Activated T-cell treated with anti-CD3 and anti-CD28 coated beads for 4 hours (primary cell): ENCODE data around the gene HAPSTR1.
"Not testable (repeated sequence)": the region's sequence is repeated elsewhere in the genome, so short reads cannot be mapped to it uniquely, and the experiment has no call there.

Experiments used
- DNase-seq: peaks from one replicate; pipeline ENCODE4 v3.0.0-alpha.2; 2020

The HAPSTR1 gene, protein sequence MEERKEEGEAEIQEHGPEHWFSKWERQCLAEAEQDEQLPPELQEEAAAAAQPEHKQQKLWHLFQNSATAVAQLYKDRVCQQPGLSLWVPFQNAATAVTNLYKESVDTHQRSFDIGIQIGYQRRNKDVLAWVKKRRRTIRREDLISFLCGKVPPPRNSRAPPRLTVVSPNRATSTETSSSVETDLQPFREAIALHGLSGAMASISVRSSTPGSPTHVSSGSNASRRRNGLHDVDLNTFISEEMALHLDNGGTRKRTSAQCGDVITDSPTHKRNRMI

DNA sequence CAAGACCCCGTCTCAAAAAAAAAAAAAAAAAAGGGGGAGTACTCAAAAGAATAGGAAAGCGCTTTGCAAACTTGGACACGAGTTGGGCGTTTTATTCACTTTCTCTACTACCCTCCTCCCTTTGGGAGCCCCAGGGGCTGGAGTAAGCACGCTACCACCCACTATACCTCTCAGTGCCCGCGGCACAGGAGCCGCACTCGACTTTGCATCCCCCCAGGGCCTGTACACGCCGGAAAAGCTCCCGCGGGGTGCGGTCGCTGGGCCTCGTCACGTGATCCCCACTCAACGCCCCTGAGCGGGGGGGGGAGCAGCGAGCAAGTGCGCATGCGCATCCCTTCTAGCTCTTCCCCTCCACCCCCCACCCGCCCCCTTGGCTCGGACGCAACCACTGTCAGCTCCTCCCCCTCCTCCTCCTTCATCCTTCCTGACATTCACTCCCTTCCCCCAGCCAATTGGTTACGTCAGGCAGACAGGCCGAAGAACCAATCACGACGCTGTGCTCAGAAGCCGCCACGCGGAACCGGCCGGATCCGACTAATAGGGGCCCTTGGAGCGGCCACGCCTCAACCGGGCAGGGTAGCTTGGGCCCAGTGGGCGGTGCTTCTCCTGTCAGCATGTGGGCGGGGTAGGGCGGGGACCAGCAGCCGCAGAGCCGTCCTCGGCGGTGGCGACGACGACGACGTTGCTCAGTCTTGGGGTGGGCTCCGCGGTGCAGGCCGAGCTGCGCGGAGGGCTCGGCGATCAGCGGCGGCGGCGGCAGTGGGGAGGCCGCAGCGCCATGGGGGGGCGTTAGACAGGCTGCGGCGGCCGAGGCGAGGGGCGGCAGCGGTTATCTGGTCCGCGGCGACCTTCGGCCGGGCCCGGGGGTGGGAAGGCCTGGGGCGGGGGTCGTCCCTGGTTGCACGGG is at the start of gene HAPSTR1:
HAPSTR1 (plus strand) TSS at position 685 of the 907 bp plus-strand sequence. CDS start 401 bp downstream, outside the sequence.
- DNase-seq, result peak; percentile 98

DNA sequence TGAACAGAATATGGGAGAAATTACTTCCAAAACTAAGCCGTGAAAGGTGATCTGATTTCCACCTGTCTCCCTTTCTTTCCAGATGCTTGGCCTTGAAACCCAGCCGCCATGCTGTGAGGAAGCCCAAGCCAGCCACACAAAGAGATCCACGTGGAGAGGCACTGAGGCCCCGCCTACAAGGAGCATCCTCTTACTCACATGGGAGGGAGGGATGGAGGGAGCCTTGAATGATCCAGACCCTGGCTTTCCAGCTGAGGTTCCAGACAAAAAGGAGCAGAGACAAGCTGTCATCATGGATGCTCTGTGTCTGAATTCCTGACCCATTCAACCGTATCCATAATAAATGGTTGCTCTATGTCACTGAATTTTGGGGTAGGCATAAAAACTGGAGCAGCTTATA is 48.9 kb upstream of the HAPSTR1 start:
- DNase-seq, result no peak

DNA sequence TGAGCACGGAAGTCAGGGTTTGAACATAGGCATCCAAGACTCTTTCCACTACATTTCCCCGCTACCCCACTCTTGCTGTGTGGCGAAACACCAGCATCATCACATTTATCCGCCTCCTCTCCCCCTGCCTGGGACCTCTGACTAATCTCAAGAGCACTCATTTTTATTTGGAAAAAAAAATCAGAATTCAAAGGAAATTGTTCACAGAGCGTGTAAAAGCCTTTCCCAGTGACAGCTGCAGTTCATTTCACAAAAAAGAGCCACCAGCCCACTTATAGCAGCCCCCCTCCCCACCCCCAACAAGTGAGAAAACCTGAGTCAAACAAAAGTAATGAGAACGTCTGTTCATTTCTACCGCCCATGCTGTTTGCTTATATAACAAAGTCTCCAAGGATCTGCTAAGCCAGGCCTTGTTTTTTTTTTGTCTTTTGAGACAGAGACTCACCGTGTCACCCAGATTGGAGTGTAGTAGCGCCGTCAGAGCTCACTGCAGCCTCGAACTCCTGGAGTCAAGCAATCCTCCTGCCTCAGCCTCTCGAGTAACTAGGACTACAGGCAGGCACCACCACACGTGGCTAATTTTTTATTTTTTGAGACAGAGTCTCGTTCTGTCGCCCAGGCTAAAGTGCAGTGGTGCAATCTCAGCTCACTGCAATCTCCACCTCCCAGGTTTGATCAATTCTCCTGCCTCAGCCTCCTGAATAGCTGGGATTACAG is 48.3 kb upstream of the HAPSTR1 start:
- no peak for DNase-seq

DNA sequence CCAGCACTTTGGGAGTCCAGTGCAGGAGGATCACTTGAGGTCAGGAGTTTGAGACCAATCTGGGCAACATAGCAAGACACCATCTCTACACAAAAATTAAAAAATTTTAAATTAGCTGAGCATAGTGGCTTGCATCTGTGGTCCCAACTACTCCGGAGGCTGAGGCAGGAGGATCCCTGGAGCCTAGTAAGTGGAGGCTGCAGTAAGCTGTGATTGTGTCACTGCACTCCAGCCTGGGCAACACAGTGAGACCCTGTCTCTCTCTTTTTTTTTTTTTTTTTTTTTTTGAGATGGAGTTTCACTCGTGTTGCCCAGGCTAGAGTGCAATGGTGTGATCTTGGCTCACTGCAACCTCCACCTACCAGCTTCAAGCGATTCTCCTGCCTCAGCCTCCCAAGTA is 45.9 kb upstream of the HAPSTR1 start:
- DNase-seq, result not testable (repeated sequence)

DNA sequence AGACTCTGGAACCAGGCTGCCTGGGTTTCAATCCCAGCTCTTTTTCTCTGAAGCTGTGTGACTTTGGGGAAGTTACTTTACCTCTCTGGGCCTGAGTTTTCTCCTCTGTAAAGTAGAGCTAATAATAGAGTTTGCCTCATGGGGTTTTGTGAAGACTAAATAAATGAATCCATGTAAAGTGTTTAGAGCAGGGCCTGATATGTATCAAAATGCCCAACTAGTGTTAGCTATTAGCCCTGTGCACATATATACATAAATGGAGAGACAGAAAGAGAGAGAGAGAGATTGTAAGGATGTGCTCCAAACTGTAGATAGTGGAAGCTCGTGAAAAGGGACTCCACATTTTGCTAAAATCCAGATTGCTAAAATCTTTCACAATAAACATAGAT is 44.8 kb upstream of the HAPSTR1 start:
- no peak for DNase-seq

DNA sequence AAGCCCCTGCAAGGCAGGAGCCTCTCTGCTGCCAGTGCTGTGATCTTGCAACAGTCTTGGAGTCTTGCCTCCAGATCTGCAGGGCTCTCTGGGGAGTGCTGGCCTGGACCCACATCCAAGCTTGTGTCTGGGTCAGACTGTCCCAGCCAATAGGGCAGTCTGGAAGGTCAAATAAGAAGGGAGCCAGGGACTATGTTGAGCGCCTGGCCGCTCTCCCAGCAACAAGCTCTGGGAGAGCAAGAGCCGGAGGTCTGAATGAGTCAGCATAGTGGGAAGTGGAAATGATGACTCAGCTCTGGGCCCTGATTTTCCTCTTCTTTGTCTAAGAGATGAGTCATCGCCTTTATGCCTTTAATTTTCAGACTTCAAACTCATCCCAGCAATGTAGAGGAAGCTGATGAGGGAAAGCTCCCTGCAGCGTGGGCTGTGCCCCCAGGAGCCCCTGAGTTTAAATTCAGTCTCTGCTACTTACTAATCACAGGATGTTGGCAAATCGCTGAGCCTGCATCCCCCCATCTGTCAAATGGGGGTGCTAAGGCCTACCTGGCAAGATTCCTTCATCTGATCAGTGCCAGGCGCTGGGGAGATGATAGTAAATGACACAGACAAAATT is 43.6 kb upstream of the HAPSTR1 start:
- peak; percentile 53 for DNase-seq

DNA sequence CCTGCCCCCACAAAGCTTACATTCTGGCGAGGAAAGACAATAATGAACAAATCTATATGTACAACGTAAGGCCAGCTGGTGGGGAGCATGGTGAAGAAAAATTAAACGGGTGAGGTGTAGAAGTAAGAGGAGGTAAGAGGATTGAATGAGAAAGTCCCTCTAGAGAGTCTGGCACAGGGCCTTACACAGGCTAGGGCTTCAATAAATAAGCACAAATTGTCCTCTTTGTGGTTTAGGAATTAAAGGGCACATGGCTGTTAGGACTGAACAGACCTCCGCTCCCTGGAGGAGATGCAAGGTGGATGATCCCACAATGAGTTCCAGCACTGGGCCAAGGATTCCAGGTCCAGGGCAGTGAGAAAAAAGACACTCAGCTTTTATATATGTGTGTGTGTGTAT is 43.1 kb upstream of the HAPSTR1 start:
- DNase-seq, result no peak

DNA sequence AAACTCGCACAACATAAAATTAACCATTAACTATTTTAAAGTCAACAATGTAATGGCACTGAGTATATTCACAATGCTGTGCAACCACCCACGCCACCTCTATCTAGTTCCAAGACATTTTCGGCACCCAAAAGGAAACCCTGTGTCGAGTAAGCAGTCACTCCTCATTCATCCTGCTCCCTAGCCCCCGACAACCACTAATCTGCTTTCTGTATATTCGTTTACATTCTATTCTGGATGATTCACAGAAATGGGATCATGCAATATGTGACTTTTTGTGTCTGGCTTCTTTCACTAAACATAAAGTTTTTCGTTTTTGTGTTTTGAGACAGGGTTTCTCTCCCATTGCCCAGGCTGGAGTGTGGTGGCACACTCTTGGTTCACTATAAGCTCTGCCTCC is 42.2 kb upstream of the HAPSTR1 start:
- no peak for DNase-seq

DNA sequence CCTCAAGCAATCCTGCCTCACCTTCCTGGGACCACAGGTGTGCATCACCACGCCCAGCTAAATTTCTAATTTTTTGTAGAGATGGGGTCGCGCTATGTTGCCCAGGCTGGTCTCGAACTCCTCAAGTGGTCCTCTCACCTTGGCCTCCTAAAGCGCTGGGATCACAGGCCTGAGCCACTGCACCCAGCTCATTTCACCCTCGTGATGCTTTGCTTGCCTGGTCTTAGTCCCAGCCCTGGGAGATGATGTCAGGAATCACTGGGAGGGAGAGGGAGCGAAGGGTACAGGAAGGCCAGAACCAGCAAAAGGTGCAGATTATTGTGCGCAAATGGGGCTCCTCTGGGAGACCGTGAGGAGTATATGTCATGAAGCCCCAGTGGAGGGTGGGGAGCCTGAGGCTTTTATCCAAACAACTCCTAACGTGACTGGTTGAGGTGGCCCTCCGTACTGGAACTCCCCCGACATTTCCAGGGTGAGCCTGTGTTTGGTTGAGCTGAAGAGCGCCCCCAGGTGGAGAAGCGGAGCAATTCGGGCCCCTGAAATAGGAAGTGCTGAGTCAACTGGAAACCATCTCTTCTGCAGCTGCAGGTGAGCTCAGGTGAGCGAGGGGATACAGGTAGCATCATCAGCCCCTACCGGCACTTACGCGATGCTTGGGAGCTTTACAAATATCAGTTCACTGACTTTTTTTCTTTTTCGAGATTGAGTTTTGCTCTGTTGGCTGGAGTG is 41.2 kb upstream of the HAPSTR1 start:
- DNase-seq, result no peak

DNA sequence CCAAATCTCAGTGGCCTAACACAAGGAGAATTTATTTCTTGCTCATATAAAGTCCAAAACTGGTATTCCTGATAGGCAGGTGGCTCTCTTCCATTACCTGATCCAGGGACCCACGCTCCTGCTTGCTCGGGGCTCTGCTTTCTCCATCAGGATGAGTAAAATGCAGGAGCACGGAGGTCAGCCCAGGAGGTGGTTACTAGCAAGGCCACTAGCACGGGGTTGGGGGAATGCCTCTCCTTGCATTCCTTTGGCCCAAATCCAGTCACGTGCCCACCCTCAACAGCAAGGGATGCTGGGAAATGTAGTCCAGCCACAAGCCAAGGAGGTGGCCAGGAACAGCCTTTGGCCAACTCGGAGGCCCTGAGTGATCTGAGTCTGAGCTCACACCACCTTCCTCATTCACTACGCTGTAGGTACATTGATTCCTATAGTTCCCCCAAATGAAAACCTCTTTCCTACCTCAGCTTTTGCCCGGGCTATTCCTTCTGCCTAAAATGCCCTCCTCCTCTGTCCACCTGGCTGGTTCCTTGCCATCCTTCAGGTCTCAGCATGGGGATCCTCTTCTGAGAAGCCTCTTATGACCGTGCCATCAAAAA is 38.3 kb upstream of the HAPSTR1 start:
- DNase-seq, result no peak

DNA sequence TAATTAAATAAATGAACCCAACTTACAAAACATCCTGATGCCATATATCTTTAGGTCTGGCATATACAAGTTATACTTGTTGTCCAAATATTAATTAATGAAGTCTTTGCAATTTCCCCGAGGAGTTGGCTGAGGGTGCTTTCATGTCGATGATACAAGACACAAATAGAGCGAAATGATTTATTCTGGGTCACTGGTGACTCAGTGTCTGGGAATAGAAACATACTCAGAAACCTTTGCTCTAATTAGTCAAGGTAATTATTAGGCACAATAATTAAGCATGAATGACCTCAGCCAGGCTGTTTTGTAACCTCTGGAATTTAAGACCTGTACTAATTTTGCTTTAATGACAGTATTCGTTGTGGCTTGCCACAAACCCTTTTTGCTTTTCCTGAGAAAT is 37.0 kb upstream of the HAPSTR1 start:
- DNase-seq, result no peak

DNA sequence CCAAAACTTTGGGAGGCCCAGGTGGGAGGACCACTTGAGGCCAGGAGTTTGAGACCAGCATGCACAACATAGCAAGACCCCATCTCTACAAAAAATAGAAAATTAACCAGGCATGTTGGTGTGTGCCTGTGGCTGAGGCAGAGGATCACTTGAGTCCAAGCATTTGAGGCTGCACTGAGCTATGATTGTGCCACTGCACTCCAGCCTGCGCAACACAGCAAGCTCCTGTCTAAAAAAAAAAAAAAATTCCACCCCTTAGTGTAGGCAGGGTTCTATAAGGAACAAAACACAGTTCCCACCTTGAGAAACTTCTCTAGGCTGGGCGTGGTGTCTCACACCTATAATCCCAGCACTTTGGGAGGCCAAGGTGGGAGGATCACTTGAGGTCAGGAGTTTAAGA is 36.3 kb upstream of the HAPSTR1 start:
- DNase-seq, result no peak

DNA sequence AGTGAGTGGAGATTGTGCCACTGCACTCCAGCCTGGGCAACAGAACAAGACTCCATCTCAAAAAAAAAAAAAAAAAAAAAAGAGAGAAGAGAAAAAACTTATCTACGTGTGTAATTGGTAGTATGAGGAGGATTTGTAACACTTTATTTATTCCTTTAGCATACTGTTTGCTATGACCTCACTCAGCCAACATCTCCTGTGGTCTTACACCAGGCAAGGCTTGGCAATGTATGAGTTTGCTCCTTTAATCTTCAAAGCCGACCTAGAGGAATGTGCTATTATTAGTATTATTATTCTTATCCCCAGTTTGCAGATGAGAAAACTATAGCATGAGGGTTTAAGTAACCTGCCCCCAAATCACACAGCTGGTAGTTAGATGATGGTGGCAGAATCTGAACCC is 35.8 kb upstream of the HAPSTR1 start:
- DNase-seq, result no peak

DNA sequence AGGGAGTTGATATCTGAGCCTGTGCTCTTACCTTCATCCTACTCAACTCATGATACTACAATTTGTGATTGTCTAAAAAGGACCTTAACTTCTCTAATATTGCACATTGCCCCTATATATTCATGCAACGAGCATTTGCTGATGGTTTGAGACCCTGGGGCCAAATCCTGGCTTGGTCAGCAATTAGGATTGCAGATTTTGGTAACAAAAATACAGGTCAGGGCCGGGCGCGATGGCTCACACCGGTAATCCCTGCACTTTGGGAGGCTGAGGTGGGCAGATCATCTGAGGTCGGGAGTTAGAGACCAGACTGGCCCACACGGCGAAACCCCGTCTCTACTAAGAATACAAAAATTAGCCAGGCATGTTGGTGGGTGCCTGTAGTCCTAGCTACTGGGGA is 35.4 kb upstream of the HAPSTR1 start:
- DNase-seq, result no peak

DNA sequence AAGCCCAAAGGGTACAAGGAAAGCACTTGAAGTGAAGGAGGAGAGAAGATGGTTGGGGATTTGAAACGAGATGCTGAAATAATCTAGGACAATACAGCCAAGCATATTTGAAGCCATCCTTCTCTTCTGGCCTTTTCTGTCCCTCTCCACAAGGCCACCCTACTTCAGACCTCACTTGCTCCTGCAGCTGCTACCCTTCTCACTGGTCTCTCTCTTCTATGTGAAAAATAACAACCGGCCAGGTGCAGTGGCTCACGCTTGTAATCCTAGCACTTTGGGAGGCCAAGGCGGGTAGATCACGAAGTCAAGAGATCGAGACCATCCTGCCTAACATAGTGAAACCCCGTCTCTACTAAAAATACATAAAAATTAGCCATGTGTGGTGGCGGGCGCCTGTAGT is 33.2 kb upstream of the HAPSTR1 start:
- no peak for DNase-seq

DNA sequence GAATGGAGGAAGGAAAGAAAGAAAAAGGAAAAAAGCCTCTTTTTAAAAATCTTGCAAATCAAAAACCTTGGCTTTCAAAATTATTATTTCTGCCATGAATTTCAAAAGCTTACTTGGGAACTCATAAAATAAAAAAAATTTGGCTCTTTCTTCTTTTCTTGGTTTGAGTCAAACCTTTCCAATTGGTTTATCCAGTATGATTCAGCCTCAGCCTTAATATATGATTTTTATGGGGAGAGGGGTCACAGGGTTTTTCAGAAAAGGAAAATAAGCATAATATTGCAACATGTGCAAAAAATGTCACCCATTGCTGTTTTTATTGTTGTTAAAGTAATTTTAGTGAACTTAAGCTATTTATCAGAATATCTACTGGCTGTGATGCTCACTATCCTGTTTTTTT is 31.2 kb upstream of the HAPSTR1 start:
- DNase-seq, result no peak

DNA sequence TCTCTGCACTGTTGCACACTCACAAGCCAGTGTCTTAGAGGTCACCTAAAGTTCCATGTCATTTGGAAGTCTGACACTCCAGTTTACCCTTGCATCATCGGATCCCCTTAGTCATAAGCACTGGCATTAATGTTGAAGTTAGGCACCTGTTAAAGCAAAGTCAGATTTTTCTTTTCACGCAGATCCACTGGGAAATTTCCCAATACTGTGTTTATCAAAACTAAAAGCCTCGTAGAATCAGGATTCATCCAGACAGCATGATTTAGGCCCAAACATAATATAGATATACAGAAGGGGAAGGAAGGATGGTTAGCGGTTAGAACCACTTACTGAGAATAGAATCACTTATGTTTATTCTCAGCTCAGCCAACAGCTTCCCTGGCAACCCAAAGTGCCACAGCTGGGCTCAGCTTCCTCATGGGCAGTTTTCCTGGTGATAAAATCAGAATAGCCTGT is 30.1 kb upstream of the HAPSTR1 start:
- DNase-seq, result no peak

DNA sequence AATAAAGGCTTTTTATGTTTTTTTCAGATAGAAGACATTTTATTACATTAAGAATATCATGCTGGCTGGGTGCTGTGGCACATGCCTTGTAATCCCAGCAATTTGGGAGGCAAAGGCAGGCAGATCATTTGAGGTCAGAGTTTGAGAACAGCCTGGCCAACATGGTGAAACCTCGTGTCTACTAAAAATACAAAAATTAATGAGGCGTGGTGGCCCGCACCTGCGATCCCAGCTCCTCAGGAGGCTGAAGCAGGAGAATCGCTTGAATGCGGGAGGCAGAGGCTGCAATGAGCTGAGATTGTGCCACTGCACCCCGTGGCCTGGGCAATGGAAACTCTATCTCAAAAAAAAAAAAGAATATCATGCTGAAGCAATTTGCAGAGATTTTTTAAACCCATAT is 29.1 kb upstream of the HAPSTR1 start:
- DNase-seq, result no peak

DNA sequence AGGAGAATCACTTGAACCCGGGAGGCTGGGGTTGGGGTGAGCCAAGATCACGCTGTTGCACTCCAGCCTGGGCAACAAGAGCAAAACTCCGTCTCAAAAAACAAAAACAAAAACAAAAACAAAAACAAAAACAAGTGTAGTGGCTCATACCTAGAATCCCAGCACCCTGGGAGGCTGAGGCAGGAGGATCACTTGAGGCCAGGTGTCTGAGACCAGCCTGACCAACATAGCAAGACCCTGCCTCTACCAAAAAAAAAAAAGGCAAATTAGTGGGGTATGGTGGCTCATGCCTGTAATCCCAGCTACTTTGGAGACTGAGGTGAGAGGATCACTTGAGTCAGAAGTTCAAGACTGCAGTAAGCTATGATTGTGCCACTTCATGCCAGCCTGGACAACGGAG is 26.4 kb upstream of the HAPSTR1 start:
- DNase-seq, result no peak

DNA sequence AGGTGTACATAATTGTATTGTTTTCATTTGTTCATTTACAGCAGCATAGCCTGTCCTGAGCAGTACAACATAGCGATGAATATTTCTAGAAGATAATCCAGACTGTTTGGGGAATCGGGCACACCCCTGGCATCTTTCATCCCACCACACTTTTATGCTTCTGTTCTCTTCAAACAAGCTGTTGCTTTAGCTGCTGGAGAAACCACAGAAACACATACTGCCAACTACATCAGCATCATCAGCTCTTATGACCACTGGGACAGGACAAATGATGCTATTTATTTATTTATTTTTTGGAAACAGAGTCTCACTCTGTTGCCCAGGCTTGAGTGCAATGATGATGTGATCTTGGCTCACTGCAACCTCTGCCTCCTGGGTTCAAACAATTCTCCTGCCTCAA is 22.6 kb upstream of the HAPSTR1 start:
- DNase-seq, result no peak

DNA sequence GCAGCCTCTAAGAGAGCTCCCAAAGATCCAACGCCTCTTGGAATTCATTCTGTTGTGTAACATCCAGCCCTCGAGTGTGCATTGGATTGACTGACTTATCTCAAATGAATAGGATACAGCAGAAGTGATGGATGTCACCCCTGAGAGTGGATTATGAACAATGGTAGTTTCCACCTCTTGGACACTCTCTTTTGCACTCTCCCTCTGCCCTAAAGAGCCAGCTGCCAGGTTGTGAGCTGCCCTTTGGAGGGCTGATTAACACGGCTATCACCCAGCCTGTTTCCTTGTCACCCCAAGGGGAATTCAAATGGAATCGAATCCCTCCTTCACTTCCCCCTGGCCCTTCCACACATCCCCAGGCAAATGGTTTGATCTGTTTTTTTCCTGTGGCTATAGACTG is 21.2 kb upstream of the HAPSTR1 start:
- DNase-seq, result no peak

DNA sequence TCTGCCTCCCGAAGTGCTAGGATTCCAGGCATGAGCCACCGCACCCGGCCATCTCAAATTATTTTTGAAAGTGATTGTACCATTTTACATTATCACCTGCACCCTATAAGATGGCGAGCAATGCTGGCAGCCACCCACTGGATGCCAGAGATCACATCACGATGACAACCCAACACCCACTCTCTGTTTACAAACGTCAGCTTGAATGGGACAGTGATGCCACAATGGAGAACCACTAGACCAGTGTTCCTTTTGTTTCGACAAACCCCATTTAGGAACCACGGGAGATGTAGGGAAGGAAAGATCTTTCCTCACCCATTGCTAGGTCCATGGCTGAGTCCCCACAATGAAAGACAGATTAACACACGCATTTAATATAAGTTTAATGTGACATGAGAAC is 20.1 kb upstream of the HAPSTR1 start:
- no peak for DNase-seq
